Fibroblast of skin of right biceps (primary cell): ENCODE data around the gene PLXNB2.
"Not testable (repeated sequence)": the region's sequence is repeated elsewhere in the genome, so short reads cannot be mapped to it uniquely, and the experiment has no call there.

Experiments
- DNase-seq: peaks from one replicate; pipeline ENCODE4 v3.0.0-alpha.2; 2013

PLXNB2 gene

GRCh38 chr22:50306753-50307749, at the start of gene PLXNB2:
PLXNB2 (minus strand) TSS chr22:50307646; CDS start chr22:50290584, 17,062 bp downstream.
- peak; percentile 82 for DNase-seq

GRCh38 chr22:50357222-50357621, 49.8 kb upstream of the PLXNB2 start:
- no peak for DNase-seq

GRCh38 chr22:50356186-50356585, 48.7 kb upstream of the PLXNB2 start:
- no peak for DNase-seq

- DNase-seq: no peak
Measured at GRCh38 chr22:50348058-50348457, 40.6 kb upstream of the PLXNB2 start.

- no peak for DNase-seq
Measured at GRCh38 chr22:50347157-50347556, 39.7 kb upstream of the PLXNB2 start.

- DNase-seq: no peak
Measured at GRCh38 chr22:50346470-50346869, 39.0 kb upstream of the PLXNB2 start.

- DNase-seq: no peak
Measured at GRCh38 chr22:50343541-50343935, 36.1 kb upstream of the PLXNB2 start.

- DNase-seq: peak; percentile 74
Measured at GRCh38 chr22:50342651-50343540, 35.5 kb upstream of the PLXNB2 start, which contains the start of gene PPP6R2. PPP6R2 (plus strand) TSS chr22:50343327; CDS start chr22:50393909, 50,582 bp downstream.

- peak; percentile 81 for DNase-seq
Measured at GRCh38 chr22:50341977-50342650, 34.7 kb upstream of the PLXNB2 start.

GRCh38 chr22:50339945-50340879, 32.8 kb upstream of the PLXNB2 start:
- DNase-seq: peak; percentile 15

GRCh38 chr22:50338860-50339462, 31.5 kb upstream of the PLXNB2 start:
- DNase-seq: no peak

GRCh38 chr22:50338042-50338573, 30.7 kb upstream of the PLXNB2 start:
- DNase-seq: no peak

GRCh38 chr22:50337262-50338041, 30.0 kb upstream of the PLXNB2 start:
- no peak for DNase-seq

GRCh38 chr22:50334433-50334832, 27.0 kb upstream of the PLXNB2 start:
- DNase-seq: not testable (repeated sequence)

- DNase-seq: peak; percentile 64
Measured at GRCh38 chr22:50329236-50329635, 21.8 kb upstream of the PLXNB2 start.

- DNase-seq: no peak
Measured at GRCh38 chr22:50327711-50328019, 20.2 kb upstream of the PLXNB2 start.

- peak; percentile 81 for DNase-seq
Measured at GRCh38 chr22:50326956-50327710, 19.7 kb upstream of the PLXNB2 start, which contains the start of gene DENND6B. DENND6B (minus strand) TSS chr22:50327012; CDS start chr22:50326988, 24 bp downstream.

- DNase-seq: no peak
Measured at GRCh38 chr22:50326225-50326955, 18.9 kb upstream of the PLXNB2 start.
